Measurements from ENCODE around the gene SMIM36. TPM values are rescaled to one million over a fixed set of nuclear protein-coding genes. Genes with fewer than 3 reads are reported as not detected.

The SMIM36 gene
- total and polyA plus RNA-seq, 10 of the 15 experiments (the other 5 are each of a cell fraction or from before 2014, with no cell fraction given) = not detected

- no peak for TF ChIP-seq BMI1 (IDR thresholded peaks at IDR 0.05; ENCODE audit: borderline replicate concordance)
- no peak for TF ChIP-seq RELA (IDR thresholded peaks at IDR 0.05; ENCODE audit: borderline replicate concordance, partially characterized antibody)
Observed at GRCh38 chr17:55479903-55480302, 31.3 kb downstream of the SMIM36 start (continued).

- ChIA-PET CTCF (interaction anchor here (0.9 kb wide), 1 partner anchor 122 kb away, joined by 3 read pairs; no protein-coding TSS in a partner anchor), RAD21 (ENCODE audit: unreplicated experiment) (no interaction called here), POLR2A (interaction anchor here (1.5 kb wide), 1 partner anchor 12 kb away, joined by 4 read pairs; no protein-coding TSS in a partner anchor), SMC1A (ENCODE audit: uncharacterized antibody, unreplicated experiment) (interaction anchor here (0.7 to 1.5 kb wide), 3 partner anchors 12 to 42 kb away, joined by 3 to 6 read pairs (median 5); no protein-coding TSS in a partner anchor)
- Histone ChIP-seq H2AFZ (ENCODE audit: control insufficient read depth, low read depth, low read length) (no peak overlapping the region), H3K4me3 (no peak overlapping the region), H3K27ac (ENCODE audit: control insufficient read depth, insufficient read depth) (no peak overlapping the region), H3K9ac (ENCODE audit: control insufficient read depth, insufficient read depth, low read length) (no peak overlapping the region), H3K27me3 (replicated peaks in 1 of 2; ENCODE audit: control insufficient read depth in 2 of 2, insufficient read depth in 2 of 2, low read length in 1 of 2) (no peaks in the 10 kb centered on the region), H3K4me2 (ENCODE audit: control insufficient read depth, insufficient read depth) (no peak overlapping the region), H3K4me1 (ENCODE audit: control insufficient read depth, insufficient read depth, low read length) (no peaks in the 10 kb centered on the region; the same call in 1 of the 2 replicates), H3K9me3 (replicated peaks; ENCODE audit: control insufficient read depth, insufficient read depth, low read length) (no peaks in the 10 kb centered on the region), H3K36me3 (ENCODE audit: control insufficient read depth in 2 of 2, insufficient read depth in 2 of 2, low read length in 1 of 2) (no peaks in the 10 kb centered on the region), H4K20me1 (ENCODE audit: control insufficient read depth, insufficient read depth) (no peaks in the 10 kb centered on the region), H3K79me2 (ENCODE audit: control insufficient read depth, insufficient read depth, low read length) (no peaks in the 10 kb centered on the region)
- in situ Hi-C loops (cut with MboI) = no loop called here
- DNase-seq (ENCODE audit: low read depth, low spot score) = no peak
- no TSS peak for BruUV-seq (replicated peaks)
- intact Hi-C loops (cut with micrococcal nuclease; ENCODE audit: unreplicated experiment) = no loop called here
- FAIRE-seq = no peak
- 71% methylated on average over 3 of the region's 3 CpGs for WGBS (ENCODE audit: insufficient coverage, insufficient replicate concordance, low lambda C conversion rate, missing lambda C conversion rate)
- TF ChIP-seq, protein P1, sequence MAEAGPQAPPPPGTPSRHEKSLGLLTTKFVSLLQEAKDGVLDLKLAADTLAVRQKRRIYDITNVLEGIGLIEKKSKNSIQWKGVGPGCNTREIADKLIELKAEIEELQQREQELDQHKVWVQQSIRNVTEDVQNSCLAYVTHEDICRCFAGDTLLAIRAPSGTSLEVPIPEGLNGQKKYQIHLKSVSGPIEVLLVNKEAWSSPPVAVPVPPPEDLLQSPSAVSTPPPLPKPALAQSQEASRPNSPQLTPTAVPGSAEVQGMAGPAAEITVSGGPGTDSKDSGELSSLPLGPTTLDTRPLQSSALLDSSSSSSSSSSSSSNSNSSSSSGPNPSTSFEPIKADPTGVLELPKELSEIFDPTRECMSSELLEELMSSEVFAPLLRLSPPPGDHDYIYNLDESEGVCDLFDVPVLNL (IDR thresholded peaks at IDR 0.05; ENCODE audit: low read depth, low read length) = no peak
- TF ChIP-seq EP300 (IDR thresholded peaks at IDR 0.05; ENCODE audit: borderline replicate concordance in 1 of 2, control insufficient read depth in 1 of 2, low read depth in 2 of 2, low read length in 2 of 2) (no peak), IKZF1 (conservative IDR thresholded peaks at IDR 0.05) (no peak), NFXL1 (IDR thresholded peaks at IDR 0.05; ENCODE audit: borderline replicate concordance) (no peak), IKZF2 (IDR thresholded peaks at IDR 0.05) (no peak), BCL11A (IDR thresholded peaks at IDR 0.05; ENCODE audit: low read depth, low read length) (no peak), REST (IDR thresholded peaks at IDR 0.05; ENCODE audit: low read depth, low read length) (no peak), HDAC6 (IDR thresholded peaks at IDR 0.05; ENCODE audit: unreplicated experiment) (no peak), SIX5 (IDR thresholded peaks at IDR 0.05; ENCODE audit: low read depth, low read length, severe bottlenecking) (no peak), YBX1 (IDR thresholded peaks at IDR 0.05) (no peak), SUPT20H (IDR thresholded peaks at IDR 0.05; ENCODE audit: borderline replicate concordance, control insufficient read depth, low read depth, low read length) (no peak)
- no peak for ATAC-seq
Observed at GRCh38 chr17:55478971-55479370, 32.3 kb downstream of the SMIM36 start.
